ENCODE measurements around the gene MED13L. TPM values are rescaled to one million over a fixed set of nuclear protein-coding genes. Genes with fewer than 3 reads are reported as not detected.

The MED13L gene
- total and polyA plus RNA-seq, 2 of the 8 experiments (the other 6 are each of a cell fraction or from before 2014, with no cell fraction given): 15.9 to 51.7 TPM

- Histone ChIP-seq H2BK20ac (ENCODE audit: low read length) (no peak overlapping the region), H4K8ac (ENCODE audit: extremely low read depth, insufficient read depth, low read length) (no peak overlapping the region), H2BK120ac (replicated peaks; ENCODE audit: low read depth, low read length) (no peak overlapping the region), H3K4ac (replicated peaks; ENCODE audit: insufficient read length, low read depth, low read length) (no peak overlapping the region), H3K4me3 (ENCODE audit: extremely low read depth in 1 of 4, insufficient read depth in 2 of 4, low read depth in 3 of 4, low read length in 4 of 4) (no peak overlapping the region), H3K79me2 (ENCODE audit: control insufficient read depth in 1 of 2, insufficient read depth in 2 of 2, low read length in 2 of 2) (peaks cover 24 to 96% of the 10 kb centered on the region in 2 experiments), H3K9me3 (ENCODE audit: insufficient read depth in 2 of 2, low read depth in 1 of 2, low read length in 1 of 2) (no peaks in the 10 kb centered on the region; a peak in 1 of 4 replicates), H2AFZ (ENCODE audit: low read length) (no peak overlapping the region), H4K91ac (replicated peaks; ENCODE audit: insufficient read length, low read length) (no peak overlapping the region), H3K4me2 (ENCODE audit: insufficient read depth in 1 of 2, low read depth in 2 of 2, low read length in 2 of 2) (no peak overlapping the region), H3K79me1 (ENCODE audit: low read depth, low read length) (peaks cover 2% of the 10 kb centered on the region; the same call in 1 of the 2 replicates), H3K9ac (replicated peaks in 1 of 4; ENCODE audit: extremely low read depth in 1 of 4, low read depth in 3 of 4, low read length in 3 of 4) (no peak overlapping the region), H2AK5ac (ENCODE audit: low read depth, low read length) (no peak overlapping the region), H3K27me3 (replicated peaks in 1 of 4; ENCODE audit: control insufficient read depth in 3 of 4, extremely low read depth in 1 of 4, insufficient read depth in 3 of 4, low read length in 3 of 4) (no peaks in the 10 kb centered on the region), H3K56ac (replicated peaks; ENCODE audit: insufficient read length, low read depth, low read length) (no peak overlapping the region), H3K23me2 (ENCODE audit: low read depth, low read length) (no peaks in the 10 kb centered on the region), H4K5ac (ENCODE audit: insufficient read length, low read depth, low read length) (no peak overlapping the region), H2BK5ac (ENCODE audit: low read depth, low read length) (no peak overlapping the region), H3K36me3 (ENCODE audit: control insufficient read depth in 2 of 4, insufficient read depth in 4 of 4, low read length in 3 of 4) (no peaks in the 10 kb centered on the region), H2BK15ac (ENCODE audit: low read length) (no peak overlapping the region), H2BK12ac (ENCODE audit: low read depth, low read length) (no peak overlapping the region), H3K23ac (ENCODE audit: insufficient read length) (no peak overlapping the region), H3K18ac (ENCODE audit: extremely low read depth, low read length) (no peak overlapping the region), H3K27ac (ENCODE audit: low read depth, low read length) (no peak overlapping the region), H3K4me1 (replicated peaks in 1 of 4; ENCODE audit: control insufficient read depth in 3 of 4, insufficient read depth in 4 of 4, low read length in 3 of 4) (peaks cover 0 to 14% (median 2%) of the 10 kb centered on the region in 4 experiments; a peak in 4 of 7 replicates), H4K20me1 (replicated peaks in 1 of 2; ENCODE audit: control insufficient read depth in 1 of 2, insufficient read depth in 2 of 2, low read length in 2 of 2) (peaks cover 2 to 6% of the 10 kb centered on the region in 2 experiments), H3K14ac (ENCODE audit: insufficient read length) (no peak overlapping the region)
- POLR2A ChIA-PET (ENCODE audit: partially characterized antibody): interaction anchor here (1.0 to 2.1 kb wide), 3 partner anchors 19 to 28 kb away, joined by 3 to 5 read pairs (median 5); no protein-coding TSS in a partner anchor
- no peak for TF ChIP-seq TAF1 (IDR thresholded peaks at IDR 0.05; ENCODE audit: low read depth, low read length)
- no peak for TF ChIP-seq ZNF274 (IDR thresholded peaks at IDR 0.05; ENCODE audit: borderline replicate concordance, extremely low read depth, low read length)
- no peak for DNase-seq (ENCODE audit: low read depth in 1 of 2, low spot score in 2 of 2)
- CTCF ChIA-PET (ENCODE audit: partially characterized antibody): interaction anchor here (1.9 to 2.2 kb wide), 2 partner anchors 9 to 12 kb away, joined by 5 to 7 read pairs; no protein-coding TSS in a partner anchor
- no peak for FAIRE-seq
These were observed 29.1 kb downstream of the MED13L start for GRCh38 chr12:116248433-116248832.
